ENCODE results near the gene DCTN3. TPM values are rescaled to one million over a fixed set of nuclear protein-coding genes. Genes with fewer than 3 reads are reported as not detected.

Gene DCTN3
- total and polyA plus RNA-seq, 10 of the 15 experiments (the other 5 are each of a cell fraction or from before 2014, with no cell fraction given), result 19.0 to 120 (median 71.8) TPM

- TF ChIP-seq RUNX3 (IDR thresholded peaks at IDR 0.05; ENCODE audit: low read length) (no peak; the same call in 1 of the 2 replicates), SIX5 (IDR thresholded peaks at IDR 0.05; ENCODE audit: low read depth, low read length, severe bottlenecking) (no peak), BHLHE40 (IDR thresholded peaks at IDR 0.05; ENCODE audit: borderline replicate concordance in 1 of 2, low read depth in 2 of 2, low read length in 1 of 2) (peak; percentile 70 to 95; a peak in 3 of 4 replicates), EP300 (IDR thresholded peaks at IDR 0.05; ENCODE audit: borderline replicate concordance in 1 of 2, control insufficient read depth in 1 of 2, low read depth in 2 of 2, low read length in 2 of 2) (no peak), ZNF217 (IDR thresholded peaks at IDR 0.05) (no peak), ZBTB11 (CRISPR knock-in tag; IDR thresholded peaks at IDR 0.05) (no peak), FOXK2 (IDR thresholded peaks at IDR 0.05) (peak; percentile 68), BRCA1 (IDR thresholded peaks at IDR 0.05; ENCODE audit: low read depth, low read length) (no peak), SREBF2 (IDR thresholded peaks at IDR 0.05; ENCODE audit: low read length) (no peak), SMC3 (IDR thresholded peaks at IDR 0.05; ENCODE audit: borderline replicate concordance, low read length) (no peak), JUNB (IDR thresholded peaks at IDR 0.05) (no peak), HDAC6 (IDR thresholded peaks at IDR 0.05; ENCODE audit: unreplicated experiment) (no peak), PML (IDR thresholded peaks at IDR 0.05; ENCODE audit: low read length) (no peak), ATF3 (IDR thresholded peaks at IDR 0.05; ENCODE audit: borderline replicate concordance, extremely low read depth, low read depth, low read length) (peak; percentile 90), TCF3 (IDR thresholded peaks at IDR 0.05; ENCODE audit: borderline replicate concordance, insufficient read depth, low read depth, low read length) (0 out of 2 replicates have a peak, but pooled peaks have one; percentile 76), TAF1 (IDR thresholded peaks at IDR 0.05; ENCODE audit: borderline replicate concordance, low read depth, low read length) (peak; percentile 81), RFX5 (IDR thresholded peaks at IDR 0.05; ENCODE audit: low read depth, low read length) (no peak), KLF5 (IDR thresholded peaks at IDR 0.05; ENCODE audit: partially characterized antibody) (peak; percentile 81), CHD4 (IDR thresholded peaks at IDR 0.05) (no peak), EED (IDR thresholded peaks at IDR 0.05; ENCODE audit: low read depth) (peak; percentile 58)
- TF ChIP-seq, protein P1, sequence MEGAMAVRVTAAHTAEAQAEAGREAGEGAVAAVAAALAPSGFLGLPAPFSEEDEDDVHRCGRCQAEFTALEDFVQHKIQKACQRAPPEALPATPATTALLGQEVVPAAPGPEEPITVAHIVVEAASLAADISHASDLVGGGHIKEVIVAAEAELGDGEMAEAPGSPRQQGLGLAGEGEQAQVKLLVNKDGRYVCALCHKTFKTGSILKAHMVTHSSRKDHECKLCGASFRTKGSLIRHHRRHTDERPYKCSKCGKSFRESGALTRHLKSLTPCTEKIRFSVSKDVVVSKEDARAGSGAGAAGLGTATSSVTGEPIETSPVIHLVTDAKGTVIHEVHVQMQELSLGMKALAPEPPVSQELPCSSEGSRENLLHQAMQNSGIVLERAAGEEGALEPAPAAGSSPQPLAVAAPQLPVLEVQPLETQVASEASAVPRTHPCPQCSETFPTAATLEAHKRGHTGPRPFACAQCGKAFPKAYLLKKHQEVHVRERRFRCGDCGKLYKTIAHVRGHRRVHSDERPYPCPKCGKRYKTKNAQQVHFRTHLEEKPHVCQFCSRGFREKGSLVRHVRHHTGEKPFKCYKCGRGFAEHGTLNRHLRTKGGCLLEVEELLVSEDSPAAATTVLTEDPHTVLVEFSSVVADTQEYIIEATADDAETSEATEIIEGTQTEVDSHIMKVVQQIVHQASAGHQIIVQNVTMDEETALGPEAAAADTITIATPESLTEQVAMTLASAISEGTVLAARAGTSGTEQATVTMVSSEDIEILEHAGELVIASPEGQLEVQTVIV (IDR thresholded peaks at IDR 0.05; ENCODE audit: borderline replicate concordance, partially characterized antibody), result no peak
- TF ChIP-seq, protein P2, sequence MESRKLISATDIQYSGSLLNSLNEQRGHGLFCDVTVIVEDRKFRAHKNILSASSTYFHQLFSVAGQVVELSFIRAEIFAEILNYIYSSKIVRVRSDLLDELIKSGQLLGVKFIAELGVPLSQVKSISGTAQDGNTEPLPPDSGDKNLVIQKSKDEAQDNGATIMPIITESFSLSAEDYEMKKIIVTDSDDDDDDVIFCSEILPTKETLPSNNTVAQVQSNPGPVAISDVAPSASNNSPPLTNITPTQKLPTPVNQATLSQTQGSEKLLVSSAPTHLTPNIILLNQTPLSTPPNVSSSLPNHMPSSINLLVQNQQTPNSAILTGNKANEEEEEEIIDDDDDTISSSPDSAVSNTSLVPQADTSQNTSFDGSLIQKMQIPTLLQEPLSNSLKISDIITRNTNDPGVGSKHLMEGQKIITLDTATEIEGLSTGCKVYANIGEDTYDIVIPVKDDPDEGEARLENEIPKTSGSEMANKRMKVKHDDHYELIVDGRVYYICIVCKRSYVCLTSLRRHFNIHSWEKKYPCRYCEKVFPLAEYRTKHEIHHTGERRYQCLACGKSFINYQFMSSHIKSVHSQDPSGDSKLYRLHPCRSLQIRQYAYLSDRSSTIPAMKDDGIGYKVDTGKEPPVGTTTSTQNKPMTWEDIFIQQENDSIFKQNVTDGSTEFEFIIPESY (IDR thresholded peaks at IDR 0.05), result no peak
Measured at GRCh38 chr9:34646211-34647083, 26.2 kb upstream of the DCTN3 start, which contains the start of gene GALT (continued).

Data from GM12878 (cell line).